GM12864 (cell line): ENCODE data around the gene TEX261.

Experiments used
- DNase-seq: peaks from one replicate; pipeline ENCODE4 v3.0.0-alpha.2; 2011; ENCODE audit warnings: low read depth
- H3K4me3 ChIP-seq: 2 replicates; pipeline ENCODE4 v1.5.1; 2011; ENCODE audit warnings: mild to moderate bottlenecking, low read depth, low read length, control low read depth
- CTCF ChIP-seq: IDR thresholded peaks from 2 replicates; pipeline ENCODE4 v1.5.1; 2011; ENCODE audit warnings: low read depth, mild to moderate bottlenecking, moderate library complexity, low read length, control low read depth, inconsistent platforms; ENCODE audit errors: missing control alignments

The TEX261 gene

GRCh38 chr2:70978341-70979179 lies 16.1 kb downstream of the TEX261 start, which contains the start of gene ANKRD53:
Gene ANKRD53, plus strand, starts transcription at chr2:70978630. Its CDS starts 16 bp downstream, at chr2:70978646.
- no peak for TF ChIP-seq CTCF
- peak within 1 kb of the TSS; percentile 65 for H3K4me3 ChIP-seq
- no peak for DNase-seq

GRCh38 chr2:70977605-70978205 lies 17.0 kb downstream of the TEX261 start:
- no peak for DNase-seq
- H3K4me3 ChIP-seq, result peak overlapping the region; percentile 65; the same call in 1 of the 2 replicates
- no peak for TF ChIP-seq CTCF

- no peak for TF ChIP-seq CTCF
- no peak for DNase-seq
These were observed 19.4 kb downstream of the TEX261 start for GRCh38 chr2:70975237-70975636.

GRCh38 chr2:70974592-70974991 lies 20.1 kb downstream of the TEX261 start:
- H3K4me3 ChIP-seq, result no peak overlapping the region
- no peak for DNase-seq
- no peak for TF ChIP-seq CTCF

More at GRCh38 chr2:70975237-70975636, 19.4 kb downstream of the TEX261 start:
- H3K4me3 ChIP-seq, result no peak overlapping the region

GRCh38 chr2:70967189-70967588 lies 27.5 kb downstream of the TEX261 start:
- no peak for DNase-seq
- TF ChIP-seq CTCF, result no peak
- no peak overlapping the region for H3K4me3 ChIP-seq

- DNase-seq, result no peak
- TF ChIP-seq CTCF, result no peak
- H3K4me3 ChIP-seq, result no peak overlapping the region
These were observed 28.0 kb downstream of the TEX261 start for GRCh38 chr2:70966681-70967080.

- no peak for DNase-seq
- no peak for TF ChIP-seq CTCF
- no peak overlapping the region; the same call in 1 of the 2 replicates for H3K4me3 ChIP-seq
These were observed 29.2 kb downstream of the TEX261 start for GRCh38 chr2:70965506-70965905.
